CD1c-positive myeloid dendritic cell (primary cell): Measurements from ENCODE around the gene SCFD1.

Experiments
- DNase-seq: peaks from one replicate; pipeline ENCODE4 v3.0.0-alpha.2; 2016; ENCODE audit errors: extremely low spot score

The SCFD1 gene

GRCh38 chr14:30754778-30755177 is 132.7 kb downstream of the SCFD1 start:
- no peak for DNase-seq

- no peak for DNase-seq
These were observed 134.5 kb downstream of the SCFD1 start for GRCh38 chr14:30756594-30756993.

GRCh38 chr14:30757082-30757481 is 135.0 kb downstream of the SCFD1 start:
- no peak for DNase-seq

GRCh38 chr14:30759172-30760125 is 137.3 kb downstream of the SCFD1 start:
- DNase-seq, result no peak

GRCh38 chr14:30763891-30764290 is 141.8 kb downstream of the SCFD1 start:
- no peak for DNase-seq

- no peak for DNase-seq
These were observed 145.5 kb downstream of the SCFD1 start for GRCh38 chr14:30767624-30768023.

- DNase-seq, result no peak
These were observed 146.7 kb downstream of the SCFD1 start for GRCh38 chr14:30768791-30769190.

- no peak for DNase-seq
These were observed 148.3 kb downstream of the SCFD1 start for GRCh38 chr14:30770376-30770775.

GRCh38 chr14:30771595-30771994 is 149.5 kb downstream of the SCFD1 start:
- no peak for DNase-seq

GRCh38 chr14:30779210-30779609 is 157.1 kb downstream of the SCFD1 start:
- DNase-seq, result no peak
